GM23338 (cell line): ENCODE measurements around the gene FAM20C. TPM values are rescaled to one million over a fixed set of nuclear protein-coding genes. Genes with fewer than 3 reads are reported as not detected.

Experiments
- ATAC-seq: fragments of 200-7000 bp; cut with Tn5 transposase; 3 replicates; pipeline ENCODE4 v1.9.1; 2020
- DNase-seq: peaks from one replicate; pipeline ENCODE4 v3.0.0-alpha.2; 2015; ENCODE audit warnings: low spot score
- H2AFZ ChIP-seq: fragments of 200-600 bp; sonication (generic); 2 replicates; pipeline ENCODE4 v1.8.0; 2016; ENCODE audit warnings: antibody characterized with exemption, mild to moderate bottlenecking, moderate library complexity
- H3F3A ChIP-seq: fragments of 200-600 bp; sonication (generic); replicated peaks from 2 replicates; pipeline ENCODE4 v1.8.0; 2017; ENCODE audit warnings: antibody characterized with exemption, mixed run types, low read depth
- H3K27ac ChIP-seq: fragments of 200-600 bp; sonication (generic); 2 replicates; pipeline ENCODE4 v1.6.1; 2016; ENCODE audit warnings: low read depth
- H3K27me3 ChIP-seq: fragments of 200-600 bp; sonication (generic); 2 replicates; pipeline ENCODE4 v1.8.0; 2016; ENCODE audit warnings: mild to moderate bottlenecking, mixed run types, moderate library complexity; ENCODE audit not compliant: insufficient read depth
- H3K36me3 ChIP-seq: fragments of 200-600 bp; sonication (generic); 2 replicates; pipeline ENCODE4 v1.8.0; 2016; ENCODE audit warnings: mild to moderate bottlenecking; ENCODE audit not compliant: insufficient read depth
- H3K4me1 ChIP-seq: fragments of 200-600 bp; sonication (generic); 2 replicates; pipeline ENCODE4 v1.8.0; 2016; ENCODE audit warnings: mild to moderate bottlenecking, moderate library complexity; ENCODE audit not compliant: insufficient read depth
- H3K4me2 ChIP-seq: fragments of 200-600 bp; sonication (generic); 2 replicates; pipeline ENCODE4 v1.7.1; 2017; ENCODE audit warnings: mixed run types
- H3K4me3 ChIP-seq: fragments of 200-600 bp; sonication (generic); 2 replicates; pipeline ENCODE4 v1.6.1; 2016; ENCODE audit warnings: mixed run types
- H3K79me2 ChIP-seq: fragments of 200-600 bp; sonication (generic); replicated peaks from 2 replicates; pipeline ENCODE4 v1.8.0; 2017; ENCODE audit warnings: mild to moderate bottlenecking; ENCODE audit not compliant: insufficient read depth
- H3K9me2 ChIP-seq: fragments of 200-600 bp; sonication (generic); 2 replicates; pipeline ENCODE4 v1.8.0; 2017; ENCODE audit not compliant: insufficient read depth
- H4K20me1 ChIP-seq: fragments of 200-600 bp; sonication (generic); replicated peaks from 2 replicates; pipeline ENCODE4 v1.8.0; 2017; ENCODE audit warnings: mild to moderate bottlenecking; ENCODE audit not compliant: insufficient read depth
- H3K27ac Mint-ChIP-seq: 2 replicates; pipeline ENCODE4 v1.8.0; 2020; ENCODE audit warnings: inconsistent platforms, mild to moderate bottlenecking, moderate library complexity, mixed read lengths
- H3K27me3 Mint-ChIP-seq: 3 replicates; pipeline ENCODE4 v1.8.0; 2022; ENCODE audit warnings: low read depth, mild to moderate bottlenecking, moderate library complexity, mixed read lengths, inconsistent platforms; ENCODE audit not compliant: insufficient read depth, poor library complexity
- H3K36me3 Mint-ChIP-seq: 3 replicates; pipeline ENCODE4 v1.8.0; 2021; ENCODE audit warnings: low read depth, mild to moderate bottlenecking, inconsistent platforms, moderate library complexity, mixed read lengths
- H3K4me1 Mint-ChIP-seq: 3 replicates; pipeline ENCODE4 v1.8.0; 2020; ENCODE audit warnings: mild to moderate bottlenecking, inconsistent platforms, mixed read lengths
- H3K4me3 Mint-ChIP-seq: 3 replicates; pipeline ENCODE4 v1.8.0; 2021; ENCODE audit warnings: moderate library complexity, mild to moderate bottlenecking, inconsistent platforms, mixed read lengths
- H3K9me3 Mint-ChIP-seq: 3 replicates; pipeline ENCODE4 v1.8.0; 2020; ENCODE audit warnings: moderate library complexity, mild to moderate bottlenecking, inconsistent platforms, mixed read lengths
- CREB1 ChIP-seq: fragments of 250-450 bp; sonication (Bioruptor Pico); IDR thresholded peaks from 2 replicates; pipeline ENCODE4 v1.5.0; 2020; ENCODE audit warnings: low read depth, mild to moderate bottlenecking, moderate library complexity
- ETS1 ChIP-seq: IDR thresholded peaks from 2 replicates; pipeline ENCODE4 v1.6.1; 2016; ENCODE audit warnings: antibody characterized with exemption
- EZH2 ChIP-seq: fragments of 200-600 bp; sonication (generic); IDR thresholded peaks from one replicate; pipeline ENCODE4 v1.8.0; 2017; ENCODE audit warnings: antibody characterized with exemption, mild to moderate bottlenecking, low read depth; ENCODE audit not compliant: unreplicated experiment
- EZH2phosphoT487 ChIP-seq: fragments of 200-600 bp; sonication (generic); IDR thresholded peaks from one replicate; pipeline ENCODE4 v1.8.1; 2018; ENCODE audit warnings: antibody characterized with exemption; ENCODE audit not compliant: unreplicated experiment
- JUNB ChIP-seq: IDR thresholded peaks from one replicate; pipeline ENCODE4 v1.6.1; 2016; ENCODE audit warnings: antibody characterized with exemption; ENCODE audit not compliant: unreplicated experiment
- NANOG ChIP-seq: IDR thresholded peaks from 2 replicates; pipeline ENCODE4 v1.6.1; 2016; ENCODE audit warnings: antibody characterized with exemption, borderline replicate concordance
- POLR2AphosphoS5 ChIP-seq: IDR thresholded peaks from 2 replicates; pipeline ENCODE4 v1.6.1; 2016; ENCODE audit warnings: antibody characterized with exemption, low read depth
- REST ChIP-seq: IDR thresholded peaks from one replicate; pipeline ENCODE4 v1.6.1; 2018; ENCODE audit warnings: antibody characterized with exemption; ENCODE audit not compliant: unreplicated experiment
- STAT1 ChIP-seq: IDR thresholded peaks from one replicate; pipeline ENCODE4 v1.6.1; 2016; ENCODE audit warnings: antibody characterized with exemption; ENCODE audit not compliant: unreplicated experiment
- ZNF114 ChIP-seq: fragments of 250-450 bp; sonication (Bioruptor Pico); IDR thresholded peaks from 2 replicates; pipeline ENCODE4 v1.5.0; 2020; ENCODE audit warnings: mild to moderate bottlenecking, moderate library complexity
- ZNF331 ChIP-seq: fragments of 250-450 bp; sonication (Bioruptor Pico); IDR thresholded peaks from 2 replicates; pipeline ENCODE4 v1.5.0; 2020; ENCODE audit warnings: low read depth, mild to moderate bottlenecking, moderate library complexity
- polyA plus RNA-seq: library from polyadenylated mRNA; unstranded; fragments of >200 nt; fragmentation: Nextera tagmentation; extraction: Ambion mirVana; gene quantifications from 2 replicates; pipeline ENCODE4 v1.2.1, GENCODE V29; 2016
- total RNA-seq: library from RNA; depleted of rRNA; stranded (reverse); fragments of >200 nt; shearing (Covaris generic); gene quantifications from 2 replicates; pipeline ENCODE4 v1.2.3, GENCODE V29; 2014
- TF ChIP-seq, protein P1 (sequence below), 2 experiments: fragments of 200-600 bp in 1 of 2; sonication (generic) in 1 of 2; conservative IDR thresholded peaks; 2 replicates each; pipeline versions ENCODE4 v1.5.1 to v1.6.1; 2016 to 2017; ENCODE audit warnings: antibody characterized with exemption in 2 of 2, low read depth in 2 of 2, mild to moderate bottlenecking in 2 of 2, moderate library complexity in 1 of 2

The FAM20C gene
- total and polyA plus RNA-seq, 2 experiments from 2014 or later = 7.6 to 24.8 TPM

- TF ChIP-seq ZNF331 (CRISPR knock-in tag) = no peak
Measured at GRCh38 chr7:160958-161725, 31.2 kb upstream of the FAM20C start (continued).

GRCh38 chr7:162632-163297, 29.6 kb upstream of the FAM20C start:
- Mint-ChIP-seq H3K9me3 (no peaks in the 10 kb centered on the region; the same call in 1 of the 3 replicates), H3K27me3 (peaks cover 6% of the 10 kb centered on the region), H3K36me3 (no peaks in the 10 kb centered on the region; the same call in 2 of the 3 replicates), H3K4me3 (no peak overlapping the region), H3K27ac (no peak overlapping the region), H3K4me1 (peaks cover 12% of the 10 kb centered on the region)
- DNase-seq = no peak
- no peaks in the 10 kb centered on the region for H3K9me2 ChIP-seq
- no peaks in the 10 kb centered on the region for H4K20me1 ChIP-seq
- no peaks in the 10 kb centered on the region for H3K79me2 ChIP-seq
- no peaks in the 10 kb centered on the region for H3F3A ChIP-seq
- H3K36me3 ChIP-seq = no peaks in the 10 kb centered on the region
- H3K4me2 ChIP-seq = no peak overlapping the region
- no peak overlapping the region for H2AFZ ChIP-seq
- no peaks in the 10 kb centered on the region for H3K27me3 ChIP-seq
- ATAC-seq = no peak
- H3K4me1 ChIP-seq = no peaks in the 10 kb centered on the region
- no peak overlapping the region for H3K4me3 ChIP-seq
- no peak overlapping the region for H3K27ac ChIP-seq
- TF ChIP-seq STAT1 = no peak
- TF ChIP-seq JUNB = no peak
- no peak for TF ChIP-seq EZH2phosphoT487
- TF ChIP-seq REST = no peak
- TF ChIP-seq, protein P1, sequence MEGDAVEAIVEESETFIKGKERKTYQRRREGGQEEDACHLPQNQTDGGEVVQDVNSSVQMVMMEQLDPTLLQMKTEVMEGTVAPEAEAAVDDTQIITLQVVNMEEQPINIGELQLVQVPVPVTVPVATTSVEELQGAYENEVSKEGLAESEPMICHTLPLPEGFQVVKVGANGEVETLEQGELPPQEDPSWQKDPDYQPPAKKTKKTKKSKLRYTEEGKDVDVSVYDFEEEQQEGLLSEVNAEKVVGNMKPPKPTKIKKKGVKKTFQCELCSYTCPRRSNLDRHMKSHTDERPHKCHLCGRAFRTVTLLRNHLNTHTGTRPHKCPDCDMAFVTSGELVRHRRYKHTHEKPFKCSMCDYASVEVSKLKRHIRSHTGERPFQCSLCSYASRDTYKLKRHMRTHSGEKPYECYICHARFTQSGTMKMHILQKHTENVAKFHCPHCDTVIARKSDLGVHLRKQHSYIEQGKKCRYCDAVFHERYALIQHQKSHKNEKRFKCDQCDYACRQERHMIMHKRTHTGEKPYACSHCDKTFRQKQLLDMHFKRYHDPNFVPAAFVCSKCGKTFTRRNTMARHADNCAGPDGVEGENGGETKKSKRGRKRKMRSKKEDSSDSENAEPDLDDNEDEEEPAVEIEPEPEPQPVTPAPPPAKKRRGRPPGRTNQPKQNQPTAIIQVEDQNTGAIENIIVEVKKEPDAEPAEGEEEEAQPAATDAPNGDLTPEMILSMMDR (conservative IDR thresholded peaks at IDR 0.05; ENCODE audit: low read depth in 2 of 2) = no peak
- no peak for TF ChIP-seq ZNF331 (CRISPR knock-in tag)
- no peak for TF ChIP-seq CREB1 (CRISPR knock-in tag)
- TF ChIP-seq EZH2 = no peak
- no peak for TF ChIP-seq NANOG
- no peak for TF ChIP-seq POLR2AphosphoS5
- TF ChIP-seq ETS1 = no peak
- TF ChIP-seq ZNF114 (CRISPR knock-in tag) = no peak
